AG04450 (cell line): ENCODE results near the gene ICOS. TPM values are rescaled to one million over a fixed set of nuclear protein-coding genes. Genes with fewer than 3 reads are reported as not detected.
A peak's percentile ranks its signal among the peaks of the same experiment; 100 is the strongest.
"Not testable (repeated sequence)": the region's sequence is repeated elsewhere in the genome, so short reads cannot be mapped to it uniquely, and the experiment has no call there.

Source experiments
- CTCF ChIA-PET: fragments of 300-600, 350-600 bp; formaldehyde crosslinking; extraction: SDS; loops from one replicate; lab custom pipeline; 2022; ENCODE audit warnings: antibody characterized with exemption, inconsistent platforms; lab: Charles Lee
- POLR2A ChIA-PET: fragments of 350-600 bp; formaldehyde crosslinking; extraction: SDS; loops from one replicate; lab custom pipeline; 2021; ENCODE audit warnings: antibody characterized with exemption, inconsistent platforms; lab: Yijun Ruan, JAX
- DNase-seq: peaks from one replicate; pipeline ENCODE4 v3.0.0-alpha.2; 2011; ENCODE audit warnings: low read depth, low spot score
- H3K27ac ChIP-seq: one replicate; pipeline ENCODE4 v1.5.1; 2012; ENCODE audit warnings: low read depth, low read length, control low read depth
- H3K27me3 ChIP-seq: one replicate; pipeline ENCODE4 v1.6.0; 2012; ENCODE audit warnings: low read length; ENCODE audit not compliant: control insufficient read depth, insufficient read depth
- H3K4me3 ChIP-seq: 2 replicates; pipeline ENCODE4 v1.5.1; 2011; ENCODE audit warnings: mild to moderate bottlenecking, low read depth, low read length, control low read depth
- H3K9me3 ChIP-seq: 2 replicates; pipeline ENCODE4 v1.5.1; 2012; ENCODE audit warnings: low read length; ENCODE audit not compliant: control insufficient read depth, insufficient read depth
- polyA plus RNA-seq: library from polyadenylated mRNA; depleted of rRNA; stranded (reverse); fragments of >200 nt; gene quantifications from 2 replicates; pipeline ENCODE4 v1.2.3, GENCODE V29; 2011
- TF ChIP-seq, protein P1 (sequence below): IDR thresholded peaks from 2 replicates; pipeline ENCODE4 v1.5.1; 2011; ENCODE audit warnings: low read depth, low read length, control low read depth, inconsistent platforms

Gene ICOS
- polyA plus RNA-seq, 1 experiment = not detected

- Histone ChIP-seq H3K27me3 (peaks cover 9% of the 10 kb centered on the region), H3K27ac (no peak overlapping the region), H3K9me3 (no peaks in the 10 kb centered on the region), H3K4me3 (no peak overlapping the region)
- ChIA-PET POLR2A (no interaction called here), CTCF (interaction anchor here (1.1 kb wide), 1 partner anchor 9 kb away, joined by 3 read pairs; no protein-coding TSS in a partner anchor)
- no peak for DNase-seq
- TF ChIP-seq, protein P1, sequence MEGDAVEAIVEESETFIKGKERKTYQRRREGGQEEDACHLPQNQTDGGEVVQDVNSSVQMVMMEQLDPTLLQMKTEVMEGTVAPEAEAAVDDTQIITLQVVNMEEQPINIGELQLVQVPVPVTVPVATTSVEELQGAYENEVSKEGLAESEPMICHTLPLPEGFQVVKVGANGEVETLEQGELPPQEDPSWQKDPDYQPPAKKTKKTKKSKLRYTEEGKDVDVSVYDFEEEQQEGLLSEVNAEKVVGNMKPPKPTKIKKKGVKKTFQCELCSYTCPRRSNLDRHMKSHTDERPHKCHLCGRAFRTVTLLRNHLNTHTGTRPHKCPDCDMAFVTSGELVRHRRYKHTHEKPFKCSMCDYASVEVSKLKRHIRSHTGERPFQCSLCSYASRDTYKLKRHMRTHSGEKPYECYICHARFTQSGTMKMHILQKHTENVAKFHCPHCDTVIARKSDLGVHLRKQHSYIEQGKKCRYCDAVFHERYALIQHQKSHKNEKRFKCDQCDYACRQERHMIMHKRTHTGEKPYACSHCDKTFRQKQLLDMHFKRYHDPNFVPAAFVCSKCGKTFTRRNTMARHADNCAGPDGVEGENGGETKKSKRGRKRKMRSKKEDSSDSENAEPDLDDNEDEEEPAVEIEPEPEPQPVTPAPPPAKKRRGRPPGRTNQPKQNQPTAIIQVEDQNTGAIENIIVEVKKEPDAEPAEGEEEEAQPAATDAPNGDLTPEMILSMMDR = no peak
Observed at GRCh38 chr2:203918839-203919238, 17.7 kb upstream of the ICOS start.

DNA sequence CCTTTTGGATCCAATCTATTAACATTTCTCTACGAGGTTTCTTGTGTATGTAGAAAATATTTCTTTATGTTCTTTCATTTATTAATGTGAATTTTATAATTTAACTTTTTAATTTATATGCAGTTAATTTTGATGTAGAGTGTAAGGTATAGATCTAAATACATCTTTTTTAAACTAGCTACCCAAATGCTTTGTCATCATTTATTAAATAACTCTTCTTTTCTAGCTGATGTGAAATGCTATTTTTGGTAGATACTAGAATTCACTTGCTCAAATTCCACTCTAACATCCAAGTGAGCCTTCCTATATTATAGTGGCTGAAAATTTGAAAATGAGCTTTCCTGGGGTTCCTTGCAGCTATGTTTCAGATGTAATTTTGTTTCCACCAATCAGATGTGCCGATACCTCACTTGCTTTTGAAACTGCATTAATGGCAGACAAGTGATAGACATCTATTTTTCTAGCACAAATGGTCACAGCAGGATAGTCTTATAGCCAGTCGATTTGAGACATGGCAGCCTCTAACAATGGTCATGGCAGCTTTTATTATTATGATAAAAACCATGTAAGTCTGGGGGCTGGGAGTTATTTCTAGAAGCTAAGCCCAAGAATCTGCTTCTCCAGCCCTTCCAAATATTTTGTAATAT is 10.9 kb upstream of the ICOS start:
- Histone ChIP-seq H3K9me3 (no peaks in the 10 kb centered on the region), H3K27ac (no peak overlapping the region), H3K27me3 (peaks cover 4% of the 10 kb centered on the region), H3K4me3 (no peak overlapping the region)
- TF ChIP-seq, protein P1 = no peak
- DNase-seq = no peak
- ChIA-PET CTCF (no interaction called here), POLR2A (no interaction called here)

GRCh38 chr2:203928849-203929248 is 7.7 kb upstream of the ICOS start:
- CTCF ChIA-PET = interaction anchor here (0.6 to 1.3 kb wide), 5 partner anchors 20 to 249 kb away, joined by 3 to 4 read pairs (median 3); partner anchors contain the start of gene CTLA4
- POLR2A ChIA-PET = no interaction called here

DNA sequence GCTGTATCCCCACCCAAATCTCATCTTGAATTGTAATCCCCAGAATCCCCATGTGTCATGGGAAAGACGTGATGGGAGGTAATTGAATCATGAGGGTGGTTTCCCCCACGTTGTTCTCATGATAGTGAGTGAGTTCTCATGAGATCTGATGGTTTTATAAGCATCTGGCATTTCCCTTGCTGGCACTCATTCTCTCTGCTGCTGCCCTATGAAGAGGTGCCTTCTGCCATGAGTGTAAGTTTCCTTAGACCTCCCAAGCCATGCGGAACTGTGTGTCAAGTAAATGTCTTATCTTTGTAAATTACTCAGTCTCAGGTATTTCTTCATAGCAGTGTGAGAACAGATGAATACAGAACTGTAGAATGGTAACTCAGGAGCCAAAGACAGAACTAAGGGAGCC is 5.3 kb upstream of the ICOS start:
- H3K27me3 ChIP-seq, DNase-seq, H3K27ac ChIP-seq, POLR2A ChIA-PET, H3K4me3 ChIP-seq, CTCF ChIA-PET, H3K9me3 ChIP-seq: not testable (repeated sequence)

More at GRCh38 chr2:203928849-203929248, 7.7 kb upstream of the ICOS start:
- Histone ChIP-seq H3K27ac (no peak overlapping the region), H3K9me3 (no peaks in the 10 kb centered on the region), H3K27me3 (peaks cover 3% of the 10 kb centered on the region), H3K4me3 (no peak overlapping the region)
- TF ChIP-seq, protein P1 = peak; percentile 43
- DNase-seq = no peak

DNA sequence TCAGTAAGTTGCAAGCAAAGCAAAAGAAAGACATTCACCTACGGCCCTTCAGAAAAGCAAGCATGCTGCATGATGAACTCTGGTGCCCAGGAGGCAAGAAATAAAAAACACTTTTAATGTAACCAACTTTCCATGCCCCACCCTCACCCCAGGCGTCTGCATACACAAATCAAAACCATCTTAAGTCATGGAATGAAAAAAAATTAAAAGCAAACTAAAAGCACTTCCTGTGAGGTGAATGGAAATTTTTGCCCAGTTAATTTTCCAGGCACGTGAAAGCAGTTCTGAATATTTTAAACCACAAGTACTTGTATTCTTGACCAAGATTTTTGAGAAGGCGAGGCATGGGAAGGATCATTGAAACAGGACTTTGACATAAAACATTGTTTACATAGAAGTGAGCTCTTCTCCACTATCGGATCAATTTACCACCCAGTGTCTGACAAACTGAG is 2.5 kb upstream of the ICOS start:
- POLR2A ChIA-PET = no interaction called here
- DNase-seq = no peak
- CTCF ChIA-PET = no interaction called here
- Histone ChIP-seq H3K4me3 (no peak overlapping the region), H3K27ac (no peak overlapping the region), H3K27me3 (peaks cover 5% of the 10 kb centered on the region), H3K9me3 (no peaks in the 10 kb centered on the region)
- TF ChIP-seq, protein P1 = no peak
